CD4-positive, alpha-beta memory T cell (primary cell): ENCODE measurements around the gene CRYGD. TPM values are rescaled to one million over a fixed set of nuclear protein-coding genes. Genes with fewer than 3 reads are reported as not detected.

Experiments
- CTCF ChIA-PET: fragments of 350-600 bp; sonication (Branson Sonifier 250); formaldehyde crosslinking; loops from one replicate; lab custom pipeline; 2021; ENCODE audit warnings: inconsistent platforms; ENCODE audit not compliant: partially characterized antibody; lab: Charles Lee
- POLR2A ChIA-PET: fragments of 350-600 bp; sonication (Branson Sonifier 250); formaldehyde crosslinking; loops from one replicate; lab custom pipeline; 2021; ENCODE audit not compliant: partially characterized antibody; lab: Charles Lee
- DNase-seq, 5 donors: peaks; one replicate each; pipeline versions ENCODE4 v3.0.0 to v3.0.0-alpha.2; 2020 to 2022; ENCODE audit warnings: mixed read lengths in 1 of 5
- H3K27ac ChIP-seq: one replicate; pipeline ENCODE4 v1.7.0; 2013; ENCODE audit warnings: low read depth, low read length
- H3K27me3 ChIP-seq: 2 replicates; pipeline ENCODE4 v1.7.0; 2013; ENCODE audit warnings: mild to moderate bottlenecking, low read length, moderate library complexity; ENCODE audit not compliant: insufficient read depth
- H3K36me3 ChIP-seq: 2 replicates; pipeline ENCODE4 v1.7.0; 2013; ENCODE audit warnings: mild to moderate bottlenecking, low read length, moderate library complexity; ENCODE audit not compliant: insufficient read depth
- H3K4me1 ChIP-seq: 2 replicates; pipeline ENCODE4 v1.7.0; 2013; ENCODE audit warnings: mild to moderate bottlenecking, low read length, moderate library complexity; ENCODE audit not compliant: insufficient read depth
- H3K4me3 ChIP-seq, 2 donors: one replicate each; pipeline ENCODE4 v1.7.0; 2013; ENCODE audit warnings: low read length in 2 of 2, mild to moderate bottlenecking in 1 of 2
- H3K9me3 ChIP-seq, 2 donors: one replicate each; pipeline ENCODE4 v1.7.0; 2013; ENCODE audit warnings: low read length in 2 of 2, control low read depth in 1 of 2; ENCODE audit not compliant: control insufficient read depth in 1 of 2
- H3K27ac Mint-ChIP-seq, 7 donors: one replicate each; pipeline ENCODE4 v1.8.0; 2020 to 2021; ENCODE audit warnings: mixed read lengths in 7 of 7, mild to moderate bottlenecking in 6 of 7, inconsistent platforms in 3 of 7, moderate library complexity in 3 of 7
- H3K27me3 Mint-ChIP-seq, 2 donors: one replicate each; pipeline ENCODE4 v1.8.0; 2020 to 2021; ENCODE audit warnings: mixed read lengths in 2 of 2
- H3K36me3 Mint-ChIP-seq, 2 donors: one replicate each; pipeline ENCODE4 v1.8.0; 2020 to 2021; ENCODE audit warnings: mixed read lengths in 2 of 2, inconsistent platforms in 1 of 2, mild to moderate bottlenecking in 1 of 2
- H3K4me1 Mint-ChIP-seq, 4 donors: one replicate each; pipeline ENCODE4 v1.8.0; 2020 to 2021; ENCODE audit warnings: mixed read lengths in 4 of 4, mild to moderate bottlenecking in 1 of 4
- H3K4me3 Mint-ChIP-seq, 8 donors: one replicate each; pipeline ENCODE4 v1.8.0; 2020 to 2021; ENCODE audit warnings: mixed read lengths in 8 of 8, mild to moderate bottlenecking in 7 of 8, moderate library complexity in 6 of 8, inconsistent platforms in 3 of 8
- H3K9me3 Mint-ChIP-seq, 8 donors: one replicate each; pipeline ENCODE4 v1.8.0; 2020 to 2021; ENCODE audit warnings: mixed read lengths in 8 of 8, mild to moderate bottlenecking in 5 of 8, inconsistent platforms in 3 of 8, moderate library complexity in 1 of 8
- intact Hi-C: fragments of 100-400 bp; cut with micrococcal nuclease; formaldehyde crosslinking; loops from one replicate; pipeline ENCODE4 v1.15.1; 2023
- polyA plus RNA-seq, 2 donors: library from polyadenylated mRNA; unstranded; fragments of 300-500 nt; fragmentation: Illumina TruSeq; gene quantifications; one replicate each; pipeline ENCODE4 v1.2.3, GENCODE V29; 2021
- total RNA-seq, 2 experiments: library from RNA; stranded (reverse); gene quantifications; one replicate each; pipeline ENCODE4 v1.2.3, GENCODE V29; 2021

CRYGD gene
- total and polyA plus RNA-seq, 4 experiments from 2014 or later = not detected

DNA sequence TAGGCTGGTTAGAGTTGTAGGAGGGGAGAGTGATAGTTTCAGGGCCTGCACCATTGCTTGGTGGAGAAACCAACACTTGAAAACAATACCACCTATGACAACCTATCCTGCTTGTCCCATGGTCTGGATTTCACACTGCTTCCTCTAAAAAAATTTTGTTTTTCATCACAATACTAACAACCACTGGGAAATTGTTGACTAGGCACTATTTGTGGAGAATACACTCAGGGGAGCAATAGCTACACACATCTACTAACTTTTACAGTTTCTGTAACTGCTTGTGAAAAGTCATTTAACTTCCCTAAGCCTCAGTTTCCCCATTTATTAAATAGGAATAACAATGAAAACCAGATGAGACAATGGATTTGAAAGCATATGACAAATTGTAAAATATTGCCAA lies 25.8 kb upstream of the CRYGD start:
- no peak overlapping the region for H3K4me3 ChIP-seq
- no peaks in the 10 kb centered on the region for H3K36me3 ChIP-seq
- Mint-ChIP-seq H3K36me3 (no peaks in the 10 kb centered on the region), H3K4me1 (no peaks in the 10 kb centered on the region), H3K9me3 (peaks cover 0 to 17% (median 13%) of the 10 kb centered on the region in 8 donors), H3K27me3 (peaks cover 5 to 13% of the 10 kb centered on the region in 2 donors), H3K27ac (no peak overlapping the region), H3K4me3 (no peak overlapping the region)
- CTCF ChIA-PET = interaction anchor here (1.0 kb wide), 1 partner anchor 25 kb away, joined by 4 read pairs; no protein-coding TSS in a partner anchor
- DNase-seq = no peak
- intact Hi-C loops = no loop called here
- no peaks in the 10 kb centered on the region for H3K27me3 ChIP-seq
- no peaks in the 10 kb centered on the region for H3K4me1 ChIP-seq
- H3K9me3 ChIP-seq = no peaks in the 10 kb centered on the region
- H3K27ac ChIP-seq = no peak overlapping the region
- POLR2A ChIA-PET = no interaction called here

DNA sequence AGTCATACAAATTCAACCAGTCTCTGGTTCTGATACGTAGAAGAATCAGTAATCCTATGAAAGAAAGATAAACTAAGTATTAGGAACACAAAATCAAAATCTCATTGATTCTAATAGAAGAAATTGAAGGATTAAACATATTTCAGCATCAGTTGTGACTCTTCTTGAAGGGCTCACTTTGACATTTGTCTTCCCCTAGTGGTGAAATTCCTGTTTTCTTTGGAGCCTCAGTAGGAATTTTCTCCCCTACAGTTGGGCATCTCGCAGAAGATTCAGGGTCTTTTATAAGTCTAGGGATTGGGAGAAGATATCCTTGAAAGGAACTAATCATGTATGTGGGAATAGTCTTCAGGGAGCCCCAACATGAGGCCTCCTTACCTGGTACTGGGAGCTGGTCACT lies 24.5 kb upstream of the CRYGD start:
- peaks cover 7 to 13% of the 10 kb centered on the region in 2 donors for H3K27me3 Mint-ChIP-seq
- POLR2A ChIA-PET = no interaction called here
- no peak overlapping the region for H3K27ac Mint-ChIP-seq
- H3K9me3 Mint-ChIP-seq = peaks cover 0 to 17% (median 13%) of the 10 kb centered on the region in 8 donors
- Histone ChIP-seq H3K27ac (no peak overlapping the region), H3K4me1 (no peaks in the 10 kb centered on the region), H3K36me3 (no peaks in the 10 kb centered on the region), H3K9me3 (no peaks in the 10 kb centered on the region), H3K27me3 (no peaks in the 10 kb centered on the region), H3K4me3 (no peak overlapping the region)
- no peak overlapping the region for H3K4me3 Mint-ChIP-seq
- no peak for DNase-seq
- intact Hi-C loops = no loop called here
- CTCF ChIA-PET = interaction anchor here (1.0 kb wide), 1 partner anchor 27 kb away, joined by 4 read pairs; no protein-coding TSS in a partner anchor
- no peaks in the 10 kb centered on the region for H3K36me3 Mint-ChIP-seq
- H3K4me1 Mint-ChIP-seq = no peaks in the 10 kb centered on the region

DNA sequence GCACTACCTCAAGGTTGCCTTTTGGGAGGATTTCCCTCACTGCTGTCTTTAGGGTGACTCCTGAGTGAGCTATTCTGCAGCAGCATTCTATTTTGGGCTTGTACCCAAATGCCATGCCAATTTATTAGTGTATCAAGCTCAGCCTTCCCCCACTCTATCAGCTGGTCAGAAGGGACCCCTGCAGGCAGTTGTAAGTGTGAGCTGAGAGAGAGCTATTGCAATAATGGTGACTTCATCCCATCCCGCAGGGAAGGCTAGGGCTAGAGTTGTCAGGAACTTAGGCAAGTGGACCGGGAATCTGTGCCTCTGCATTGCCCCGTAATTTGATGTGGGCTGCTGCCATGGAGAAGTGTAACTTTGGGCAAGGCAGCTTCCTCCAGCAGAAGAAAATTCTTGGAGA lies 23.4 kb upstream of the CRYGD start:
- POLR2A ChIA-PET = no interaction called here
- CTCF ChIA-PET = no interaction called here
- Mint-ChIP-seq H3K27ac (no peak overlapping the region), H3K4me1 (no peaks in the 10 kb centered on the region), H3K9me3 (peaks cover 0 to 17% (median 13%) of the 10 kb centered on the region in 8 donors), H3K36me3 (no peaks in the 10 kb centered on the region), H3K27me3 (peaks cover 7 to 13% of the 10 kb centered on the region in 2 donors), H3K4me3 (no peak overlapping the region)
- Histone ChIP-seq H3K4me3 (no peak overlapping the region), H3K9me3 (no peaks in the 10 kb centered on the region), H3K36me3 (no peaks in the 10 kb centered on the region), H3K4me1 (no peaks in the 10 kb centered on the region), H3K27ac (no peak overlapping the region), H3K27me3 (no peaks in the 10 kb centered on the region)
- no peak for DNase-seq
- intact Hi-C loops = no loop called here

DNA sequence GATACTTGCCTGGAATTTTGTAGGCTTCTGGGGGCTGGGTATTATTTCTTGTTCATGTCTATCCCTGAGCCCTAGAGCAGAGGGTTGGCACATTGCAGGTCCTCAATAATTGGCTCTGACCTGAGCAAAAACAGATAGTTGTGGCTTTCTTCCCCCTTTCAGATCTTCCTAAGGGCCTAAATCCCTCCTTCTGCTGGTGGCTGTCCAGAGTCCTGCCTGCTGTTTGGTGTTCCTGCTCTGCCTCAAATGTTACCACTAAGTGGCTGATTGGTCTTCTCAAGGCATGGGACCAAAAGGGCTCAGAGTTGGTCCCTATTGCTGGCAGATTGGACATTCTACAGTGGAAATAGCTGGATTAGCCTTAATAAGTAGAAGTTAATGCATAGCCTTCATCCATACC lies 22.7 kb upstream of the CRYGD start:
- CTCF ChIA-PET = interaction anchor here (1.4 kb wide), 1 partner anchor 10 kb away, joined by 3 read pairs; no protein-coding TSS in a partner anchor
- DNase-seq = no peak
- Histone ChIP-seq H3K4me3 (no peak overlapping the region), H3K27ac (no peak overlapping the region), H3K36me3 (no peaks in the 10 kb centered on the region), H3K4me1 (no peaks in the 10 kb centered on the region), H3K9me3 (no peaks in the 10 kb centered on the region), H3K27me3 (no peaks in the 10 kb centered on the region)
- peaks cover 7 to 13% of the 10 kb centered on the region in 2 donors for H3K27me3 Mint-ChIP-seq
- POLR2A ChIA-PET = no interaction called here
- intact Hi-C loops = no loop called here
- H3K4me3 Mint-ChIP-seq = no peak overlapping the region
- no peak overlapping the region for H3K27ac Mint-ChIP-seq
- H3K4me1 Mint-ChIP-seq = no peaks in the 10 kb centered on the region
- no peaks in the 10 kb centered on the region for H3K36me3 Mint-ChIP-seq
- peaks cover 0 to 15% (median 12%) of the 10 kb centered on the region in 8 donors for H3K9me3 Mint-ChIP-seq

DNA sequence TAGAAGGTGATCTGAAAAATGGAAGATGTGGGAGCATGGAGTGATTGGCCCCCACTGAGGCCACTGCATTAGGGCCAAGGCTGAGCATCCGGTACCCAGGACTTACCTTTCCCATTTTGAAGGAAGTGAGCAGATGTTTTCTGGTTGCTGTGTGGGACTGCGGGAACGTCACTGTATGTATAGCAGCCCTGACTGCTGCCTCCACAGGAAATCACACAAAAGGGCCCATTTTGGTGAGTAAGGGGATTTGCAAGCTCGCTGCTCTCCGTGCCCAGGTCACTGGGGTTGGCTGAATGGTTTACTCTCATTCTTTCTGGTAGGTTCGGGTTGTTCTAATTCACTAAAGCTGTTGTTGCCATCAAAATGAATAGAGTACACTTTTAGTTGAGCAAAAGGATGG lies 21.7 kb upstream of the CRYGD start, which contains the start of gene CRYGB:
Gene CRYGB (minus strand): TSS at position 153 of the 400 bp plus-strand sequence. CDS start 38 bp downstream, at position 115.
- no peaks in the 10 kb centered on the region for H3K27me3 ChIP-seq
- H3K36me3 ChIP-seq = no peaks in the 10 kb centered on the region
- ChIA-PET POLR2A (no interaction called here), CTCF (interaction anchor here (1.4 kb wide), 1 partner anchor 9 kb away, joined by 3 read pairs; no protein-coding TSS in a partner anchor)
- H3K27ac Mint-ChIP-seq = no peak within 1 kb of the TSS
- H3K4me1 ChIP-seq = no peaks in the 10 kb centered on the region
- peaks cover 7 to 13% of the 10 kb centered on the region in 2 donors for H3K27me3 Mint-ChIP-seq
- no peak within 1 kb of the TSS for H3K27ac ChIP-seq
- H3K4me1 Mint-ChIP-seq = no peaks in the 10 kb centered on the region
- no peak within 1 kb of the TSS for H3K4me3 ChIP-seq
- no peaks in the 10 kb centered on the region for H3K9me3 ChIP-seq
- H3K9me3 Mint-ChIP-seq = peaks cover 0 to 8% (median 5%) of the 10 kb centered on the region in 8 donors
- H3K36me3 Mint-ChIP-seq = no peaks in the 10 kb centered on the region
- no peak within 1 kb of the TSS for H3K4me3 Mint-ChIP-seq
- intact Hi-C loops = no loop called here
- no peak for DNase-seq

DNA sequence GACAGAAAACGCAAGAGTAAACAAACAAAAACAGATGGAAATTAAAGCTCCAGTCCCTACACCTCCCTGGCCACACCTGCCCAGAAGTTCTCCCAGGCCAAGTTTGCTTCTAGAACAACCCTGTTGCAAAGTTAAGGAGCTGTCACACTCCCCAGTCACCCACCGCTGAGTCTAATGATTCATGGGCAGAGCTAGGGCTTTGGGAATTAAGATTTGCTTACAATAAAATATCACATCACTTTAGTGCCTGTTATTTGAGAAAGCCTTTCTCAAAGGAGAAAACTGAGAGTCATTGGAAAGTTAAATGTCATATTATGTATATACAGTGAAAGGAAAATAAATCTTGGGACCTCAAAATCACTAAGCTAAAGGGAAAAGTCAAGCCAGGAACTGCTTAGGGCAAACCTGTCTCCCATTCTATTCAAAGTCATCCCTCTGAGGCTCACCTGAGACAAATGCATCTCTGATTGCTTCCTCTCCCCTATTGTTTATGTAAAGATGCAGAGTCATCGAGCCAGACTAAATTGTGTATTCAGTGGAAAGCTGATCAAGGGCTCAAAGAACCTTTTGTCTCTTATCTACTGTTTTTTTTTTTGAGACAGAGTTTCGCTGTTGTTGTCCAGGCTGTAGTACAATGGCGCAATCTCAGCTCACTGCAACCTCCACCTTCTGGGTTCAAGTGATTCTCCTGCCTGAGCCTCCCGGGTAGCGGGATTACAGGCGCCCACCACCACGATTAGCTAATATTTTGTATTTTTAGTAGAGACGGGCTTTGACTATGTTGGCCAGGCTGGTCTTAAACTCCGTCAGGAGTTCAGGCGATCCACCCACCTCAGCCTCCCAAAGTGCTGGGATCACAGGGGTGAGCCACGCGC lies 18.8 kb upstream of the CRYGD start:
- Histone ChIP-seq H3K36me3 (no peaks in the 10 kb centered on the region), H3K27me3 (no peaks in the 10 kb centered on the region), H3K4me1 (no peaks in the 10 kb centered on the region), H3K27ac (no peak overlapping the region), H3K9me3 (no peaks in the 10 kb centered on the region), H3K4me3 (no peak overlapping the region)
- DNase-seq = no peak
- intact Hi-C loops = no loop called here
- H3K4me3 Mint-ChIP-seq = no peak overlapping the region
- H3K27me3 Mint-ChIP-seq = peaks cover 2 to 7% of the 10 kb centered on the region in 2 donors
- no peaks in the 10 kb centered on the region for H3K36me3 Mint-ChIP-seq
- H3K27ac Mint-ChIP-seq = no peak overlapping the region
- CTCF ChIA-PET = interaction anchor here (1.0 to 1.4 kb wide), 2 partner anchors 12 to 33 kb away, joined by 3 read pairs; no protein-coding TSS in a partner anchor
- POLR2A ChIA-PET = no interaction called here
- peaks cover 0 to 4% (median 2%) of the 10 kb centered on the region in 8 donors for H3K9me3 Mint-ChIP-seq
- no peaks in the 10 kb centered on the region for H3K4me1 Mint-ChIP-seq

DNA sequence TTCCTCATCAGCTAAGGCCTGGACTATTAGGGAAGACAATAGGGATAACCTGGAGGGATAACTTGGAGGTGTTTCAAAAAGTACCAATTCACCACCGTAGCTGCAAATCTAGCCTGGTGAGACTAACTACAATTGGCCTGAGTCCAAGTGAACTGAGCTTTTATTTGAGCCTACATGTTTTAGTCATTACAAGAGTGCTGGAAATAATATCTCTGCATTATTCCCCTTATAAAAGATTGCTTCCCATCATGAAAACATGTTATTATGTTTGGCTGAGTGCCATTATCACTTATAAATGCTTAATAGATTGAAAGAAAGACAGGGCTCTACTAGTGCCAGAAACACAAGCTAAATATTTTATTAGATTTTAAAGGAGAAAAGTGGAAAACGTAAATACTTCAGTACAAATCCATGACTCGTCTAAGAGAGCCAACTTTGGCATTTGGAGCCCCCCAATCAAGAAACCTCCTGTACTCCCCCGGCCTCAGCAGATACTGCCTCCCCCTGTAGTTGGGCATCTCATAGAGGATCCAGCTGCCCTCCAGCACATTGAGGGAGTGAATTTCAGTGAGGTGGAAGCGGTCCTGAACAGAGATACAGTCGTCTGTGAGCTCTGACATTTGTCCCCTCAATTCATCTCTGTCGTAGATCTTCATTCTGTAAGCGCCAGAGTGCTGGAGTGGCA lies 18.1 kb upstream of the CRYGD start:
- DNase-seq = no peak
- H3K27me3 Mint-ChIP-seq = peaks cover under 1 to 2% of the 10 kb centered on the region in 2 donors
- intact Hi-C loops = no loop called here
- H3K27ac Mint-ChIP-seq = no peak overlapping the region
- H3K4me3 ChIP-seq = no peak overlapping the region
- H3K9me3 Mint-ChIP-seq = peaks cover 0 to 7% (median 4%) of the 10 kb centered on the region in 8 donors
- no peaks in the 10 kb centered on the region for H3K36me3 ChIP-seq
- no peak overlapping the region for H3K27ac ChIP-seq
- H3K4me1 ChIP-seq = no peaks in the 10 kb centered on the region
- POLR2A ChIA-PET = no interaction called here
- no peaks in the 10 kb centered on the region for H3K9me3 ChIP-seq
- H3K4me3 Mint-ChIP-seq = no peak overlapping the region
- no peaks in the 10 kb centered on the region for H3K4me1 Mint-ChIP-seq
- H3K36me3 Mint-ChIP-seq = peaks cover 0 to 3% of the 10 kb centered on the region in 2 donors
- no peaks in the 10 kb centered on the region for H3K27me3 ChIP-seq
- CTCF ChIA-PET = interaction anchor here (1.0 to 1.4 kb wide), 3 partner anchors 11 to 33 kb away, joined by 3 read pairs; no protein-coding TSS in a partner anchor
